Smooth muscle cell of the brain vasculature (primary cell): ENCODE measurements around the gene TAOK1.
A peak's percentile ranks its signal among the peaks of the same experiment; 100 is the strongest.
"Not testable (repeated sequence)": the region's sequence is repeated elsewhere in the genome, so short reads cannot be mapped to it uniquely, and the experiment has no call there.

Experiments
- DNase-seq: peaks from one replicate; pipeline ENCODE4 v3.0.0-alpha.2; 2012; ENCODE audit warnings: low read depth, low spot score

TAOK1 gene

DNA sequence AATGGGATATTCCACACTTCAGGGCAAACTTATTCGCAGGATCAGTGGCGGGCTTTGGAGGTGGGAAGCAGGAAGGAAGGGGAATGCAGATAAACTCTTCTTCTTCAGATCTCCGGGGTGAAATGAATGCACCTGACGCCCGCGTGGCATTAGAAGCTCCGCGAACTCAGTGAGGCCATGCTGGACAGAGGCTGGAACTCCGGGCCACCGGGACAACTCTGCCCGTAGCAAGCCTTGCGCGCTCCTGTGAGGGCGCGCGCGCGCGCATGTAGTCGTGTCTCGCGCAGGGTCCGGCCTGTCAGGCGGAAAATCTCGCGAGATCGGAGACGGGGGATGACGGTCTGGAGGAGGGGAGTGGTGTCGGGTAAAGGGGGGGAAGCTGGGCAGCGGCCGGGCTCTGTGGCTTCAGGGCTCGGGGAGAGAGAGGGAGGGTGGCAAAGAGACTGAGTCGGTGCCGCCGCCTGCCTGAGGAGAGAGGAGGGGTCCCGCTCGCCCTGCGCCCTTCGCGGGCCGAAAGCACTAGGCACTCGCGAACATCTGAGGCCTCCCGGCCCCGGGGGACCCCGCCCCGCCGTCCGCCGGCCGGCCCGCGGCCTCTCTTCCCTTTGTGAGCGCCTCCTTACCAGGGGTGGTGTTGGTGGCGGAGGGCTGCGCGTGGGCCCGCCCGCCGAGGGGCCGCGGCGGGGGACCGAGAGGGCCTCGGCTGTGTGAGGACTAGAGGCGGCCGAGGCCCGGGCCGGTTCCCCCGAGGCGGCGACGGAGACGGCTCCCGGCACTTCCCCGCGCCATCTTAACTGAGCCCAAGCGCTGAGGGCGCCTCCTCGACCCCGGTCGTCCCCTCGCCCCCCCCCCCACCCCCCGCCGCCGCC, at the start of gene TAOK1:
TSS of gene TAOK1 (plus strand) at position 382 of the 869 bp plus-strand sequence. CDS start 61,186 bp downstream, outside the sequence.
- DNase-seq, result peak; percentile 97

DNA sequence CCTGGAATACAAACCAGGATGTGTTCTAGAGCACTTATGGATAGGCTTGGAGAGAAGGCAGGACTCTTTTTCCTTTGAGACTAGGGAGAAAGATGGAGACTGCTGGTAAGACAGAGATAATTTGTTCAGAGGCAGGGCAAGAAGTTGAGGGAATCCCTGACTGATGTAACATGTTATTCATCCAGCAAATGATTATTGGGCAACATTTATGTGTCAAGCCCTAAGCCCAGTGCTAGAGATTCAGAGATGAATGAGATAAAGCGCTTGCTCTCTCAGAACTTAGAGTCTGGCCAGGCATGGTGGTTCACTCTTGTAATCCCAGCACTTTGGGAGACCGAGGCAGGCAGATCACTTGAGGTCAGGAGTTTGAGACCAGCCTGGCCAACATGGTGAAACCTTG, 48.4 kb upstream of the TAOK1 start:
- no peak for DNase-seq

DNA sequence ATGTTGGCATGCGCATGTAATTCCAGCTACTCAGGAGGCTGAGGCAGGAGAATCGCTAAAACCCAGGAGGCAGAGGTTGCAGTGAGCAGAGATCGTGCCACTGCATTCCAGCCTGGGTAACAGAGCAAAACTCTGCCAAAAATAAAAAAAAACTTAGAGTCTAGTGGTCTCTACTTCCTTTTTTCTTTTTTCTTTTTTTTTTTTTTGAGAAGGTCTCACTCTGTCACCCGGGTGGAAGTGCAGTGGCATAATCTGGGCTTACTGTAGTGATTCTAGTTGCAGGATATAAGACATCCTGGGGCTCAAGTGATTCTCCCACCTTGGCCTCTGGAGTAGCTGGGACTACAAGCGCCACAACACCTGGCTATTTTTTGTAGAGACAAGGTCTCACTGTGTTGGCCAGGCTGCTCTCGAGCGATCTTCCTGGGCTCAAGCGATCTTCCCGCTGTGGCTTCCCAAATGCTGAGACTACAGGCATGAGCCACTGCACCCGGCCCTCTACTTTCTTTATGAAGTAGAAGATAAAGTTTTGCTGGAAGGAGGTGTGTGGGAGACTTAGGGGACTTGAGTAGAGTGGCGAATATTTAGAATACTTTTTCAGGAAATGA, 47.9 kb upstream of the TAOK1 start:
- DNase-seq, result no peak

DNA sequence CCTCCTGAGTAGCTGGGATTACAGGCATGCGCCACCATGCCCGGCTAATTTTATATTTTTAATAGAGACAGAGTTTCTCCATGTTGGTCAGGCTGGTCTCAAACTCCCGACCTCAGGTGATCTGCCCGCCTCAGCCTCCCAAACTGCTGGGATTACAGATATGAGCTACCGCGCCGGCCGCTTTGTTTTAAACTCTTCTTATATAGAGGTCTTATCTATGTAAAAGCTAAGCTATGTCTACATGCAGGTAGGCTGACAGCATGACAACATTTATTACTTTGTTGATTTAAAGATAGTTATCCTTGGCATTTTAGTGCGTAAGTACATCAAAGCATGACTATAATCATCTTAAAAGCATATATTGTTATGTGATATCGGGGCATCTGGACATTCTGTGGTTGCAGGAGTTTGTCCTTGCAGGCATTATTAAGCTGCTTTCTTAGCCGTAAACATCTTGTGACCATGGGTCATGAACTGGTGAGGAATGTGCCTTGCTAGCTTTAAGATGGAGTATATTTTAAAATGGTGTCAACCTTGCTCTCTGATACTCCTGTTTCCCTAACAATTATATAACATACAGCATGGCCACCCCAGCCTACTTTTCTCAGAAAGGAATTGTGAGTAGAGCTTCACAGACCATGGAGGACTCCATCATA, 45.8 kb upstream of the TAOK1 start:
- no peak for DNase-seq

DNA sequence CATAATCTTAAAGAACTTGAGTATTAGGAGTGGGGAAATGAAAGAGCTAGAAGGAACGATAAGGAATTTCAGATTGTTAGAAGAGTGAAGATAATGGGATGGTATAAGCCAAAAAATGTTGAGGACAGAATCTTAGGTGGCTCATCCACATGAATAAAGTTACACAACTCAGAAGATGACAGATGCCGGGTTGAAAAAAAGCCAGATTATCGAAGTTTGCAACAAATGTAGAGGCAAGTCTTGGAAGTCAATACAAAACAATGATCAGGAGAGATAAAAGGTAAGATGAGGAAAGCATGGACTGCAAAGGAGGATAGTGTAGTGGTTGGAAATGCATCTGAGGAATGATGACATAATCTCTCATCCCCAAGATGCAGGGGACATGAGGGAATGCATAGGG, 45.1 kb upstream of the TAOK1 start:
- DNase-seq, result no peak

DNA sequence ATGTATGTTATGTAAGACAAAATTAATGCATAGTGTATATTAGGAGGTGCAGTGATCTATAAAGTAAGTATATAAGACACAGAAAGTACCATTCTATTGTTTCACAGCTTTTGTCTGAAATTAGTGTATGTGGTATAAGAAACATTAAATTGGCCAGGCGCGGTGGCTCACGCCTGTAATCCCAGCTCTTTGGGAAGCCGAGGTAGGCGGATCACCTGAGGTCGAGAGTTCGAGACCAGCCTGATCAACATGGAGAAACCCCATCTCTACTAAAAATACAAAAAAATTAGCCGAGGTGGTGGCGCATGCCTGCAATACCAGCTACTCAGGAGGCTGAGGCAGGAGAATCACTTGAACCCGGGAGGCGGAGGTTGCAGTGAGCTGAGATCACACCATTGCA, 44.7 kb upstream of the TAOK1 start:
- DNase-seq, result not testable (repeated sequence)

DNA sequence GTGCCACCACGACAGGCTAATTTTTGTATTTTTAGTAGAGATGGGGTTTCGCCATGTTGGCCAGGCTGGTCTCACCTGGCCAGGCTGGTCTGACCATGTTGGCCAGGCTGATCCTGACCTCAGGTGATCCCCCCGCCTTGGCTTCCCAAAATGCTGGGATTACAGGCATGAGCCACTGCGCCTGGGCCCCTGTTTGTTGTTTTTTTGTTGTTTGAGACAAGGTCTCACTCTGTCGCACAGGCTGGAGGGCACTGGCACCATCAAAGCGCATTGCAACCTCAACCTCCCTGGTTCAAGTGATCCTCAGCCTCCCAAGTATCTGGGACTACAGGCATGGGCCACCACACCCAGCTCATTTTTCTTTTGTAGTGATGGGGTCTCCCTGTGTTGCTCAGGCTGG, 43.7 kb upstream of the TAOK1 start:
- no peak for DNase-seq

DNA sequence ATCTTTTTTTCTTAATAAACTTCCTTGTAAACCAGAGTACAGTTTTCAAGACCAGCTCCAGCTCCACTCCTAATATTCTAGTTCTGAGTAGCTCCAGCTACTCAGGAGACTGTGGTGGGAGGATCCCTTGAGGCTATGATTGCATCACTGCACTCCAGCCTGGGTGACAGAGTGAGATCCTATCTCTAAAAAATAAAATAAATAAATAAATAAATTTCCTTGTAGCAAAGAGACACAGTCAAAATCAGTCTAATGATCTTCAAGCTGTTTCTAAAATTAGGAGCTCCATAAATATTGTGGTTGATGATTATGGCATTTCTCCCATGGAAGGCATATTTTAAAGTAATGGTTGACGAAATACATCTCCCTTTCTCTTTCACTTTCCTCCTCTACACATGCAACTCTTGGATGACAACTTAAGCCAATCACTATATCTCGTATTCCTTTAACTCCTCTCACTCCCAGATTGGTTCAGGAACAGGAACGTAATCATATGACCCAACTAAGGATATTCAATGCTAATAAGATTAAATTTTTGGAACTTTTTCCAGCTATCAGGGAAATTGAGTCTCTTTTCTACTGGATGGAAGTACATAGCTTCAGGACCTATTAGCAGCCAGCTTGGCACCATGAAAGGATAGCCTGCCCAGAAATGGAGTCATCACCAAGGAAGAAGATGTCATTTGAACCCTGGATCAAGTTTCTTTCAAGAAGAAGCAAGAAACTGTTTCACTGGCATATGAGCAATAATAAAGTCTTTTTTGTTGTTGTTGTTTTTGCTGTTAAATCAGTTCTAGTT, 42.1 kb upstream of the TAOK1 start:
- DNase-seq, result no peak

DNA sequence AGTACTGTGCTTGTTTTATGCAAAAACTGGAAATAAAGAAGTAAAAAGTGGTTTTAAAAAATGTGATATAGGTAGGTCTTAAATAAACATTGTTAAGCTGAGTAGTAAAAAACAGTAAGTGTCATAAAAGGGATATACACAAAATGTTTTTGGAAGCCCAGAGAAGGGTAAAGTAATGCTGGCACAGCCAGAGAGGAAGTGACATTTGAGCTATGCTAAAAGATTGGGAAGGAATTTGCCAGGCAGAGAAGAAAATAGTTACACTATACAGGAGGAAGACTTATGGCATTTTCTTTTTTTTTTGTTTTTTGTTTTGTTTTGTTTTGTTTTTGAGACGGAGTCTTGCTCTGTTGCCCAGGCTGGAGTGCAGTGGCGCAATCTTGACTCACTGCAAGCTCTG, 40.8 kb upstream of the TAOK1 start:
- DNase-seq, result no peak

DNA sequence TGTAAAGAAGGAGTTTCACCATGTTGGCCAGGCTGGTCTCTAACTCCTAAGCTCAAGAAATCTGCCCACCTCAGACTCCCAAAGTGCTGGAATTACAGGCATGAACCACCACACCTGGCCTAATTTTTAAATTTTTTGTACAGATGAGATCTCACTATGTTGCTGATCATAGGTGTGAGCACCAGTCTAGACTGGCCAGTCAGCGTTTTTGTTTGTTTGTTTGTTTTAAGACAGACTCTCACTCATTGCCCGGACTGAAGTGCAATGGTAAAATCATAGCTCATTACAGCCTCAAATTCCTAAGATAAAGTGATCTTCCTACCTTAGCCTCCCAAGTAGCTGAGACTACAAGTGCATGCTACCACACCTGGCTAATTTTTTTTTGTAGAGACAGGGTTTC, 38.0 kb upstream of the TAOK1 start:
- no peak for DNase-seq

DNA sequence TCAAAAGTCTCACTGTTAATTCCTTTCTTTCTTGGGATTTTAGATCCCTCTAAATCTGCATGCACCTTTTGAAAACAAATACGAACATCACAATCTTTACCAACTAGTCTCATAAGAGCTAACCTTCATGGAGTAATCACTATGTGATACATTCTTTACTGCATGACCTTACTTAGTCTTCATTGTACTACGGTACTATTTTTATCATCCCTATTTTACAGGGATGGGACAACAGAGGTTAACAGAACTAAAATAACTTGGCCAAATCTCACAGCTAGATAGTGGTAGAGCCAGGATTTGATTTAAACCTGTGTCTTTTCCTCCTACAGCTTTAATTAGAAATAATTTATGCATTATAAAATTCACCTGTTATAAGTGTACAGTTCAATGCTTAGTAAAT, 32.9 kb upstream of the TAOK1 start:
- no peak for DNase-seq

DNA sequence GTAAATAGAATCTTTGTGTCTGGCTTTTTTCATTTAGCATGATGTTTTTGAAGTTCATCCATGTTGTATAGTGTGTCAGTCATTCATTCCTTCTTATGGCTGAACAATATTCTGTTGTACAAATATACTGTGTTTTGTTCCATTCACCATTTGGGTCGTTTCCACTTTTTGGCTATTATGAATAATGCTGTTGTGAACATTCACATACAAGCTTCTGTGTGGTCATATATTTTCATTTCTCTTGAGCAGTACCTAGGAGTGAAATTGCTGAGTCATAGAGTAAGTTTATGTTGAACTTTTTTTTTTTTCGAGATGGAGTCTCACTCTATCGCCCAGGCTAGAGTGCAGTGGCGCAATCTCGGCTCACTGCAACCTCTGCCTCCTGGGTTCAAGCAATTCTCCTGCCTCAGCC, 32.3 kb upstream of the TAOK1 start:
- no peak for DNase-seq

DNA sequence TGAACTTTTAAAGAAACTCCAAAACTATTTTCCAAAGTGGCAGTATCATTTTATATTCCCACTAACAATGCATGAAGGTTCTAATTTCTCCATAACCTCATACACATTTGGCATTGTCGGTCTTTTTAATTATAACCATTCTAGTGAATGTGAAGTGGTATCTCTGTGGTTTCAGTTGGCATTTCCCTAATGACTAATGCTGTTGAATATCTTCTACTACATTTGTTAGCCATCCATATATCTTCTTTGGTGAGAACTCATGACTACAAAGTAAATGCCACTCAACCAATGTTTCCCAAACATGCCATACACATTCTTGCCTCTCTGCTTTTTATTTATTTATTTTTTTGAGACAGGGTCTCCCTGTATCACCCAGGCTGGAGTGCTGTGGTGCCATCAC, 31.7 kb upstream of the TAOK1 start:
- no peak for DNase-seq

DNA sequence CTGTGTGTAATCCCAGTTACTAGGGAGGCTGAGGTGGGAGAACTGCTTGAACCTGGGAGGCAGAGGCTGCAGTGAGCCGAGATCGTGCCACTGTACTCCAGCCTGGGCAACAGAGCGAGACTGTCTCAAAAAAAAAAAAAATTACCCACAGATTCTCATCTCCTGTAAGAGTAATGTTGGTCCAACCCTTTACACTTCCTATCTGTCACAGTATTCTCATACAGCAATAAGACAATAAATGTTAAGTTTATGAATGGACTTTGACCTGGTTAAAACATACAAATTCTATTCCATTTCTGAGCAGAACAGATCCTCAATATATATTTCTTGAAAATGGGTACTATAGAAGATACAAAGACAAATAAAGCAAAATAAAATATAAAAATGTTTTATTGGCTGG, 30.4 kb upstream of the TAOK1 start:
- no peak for DNase-seq

DNA sequence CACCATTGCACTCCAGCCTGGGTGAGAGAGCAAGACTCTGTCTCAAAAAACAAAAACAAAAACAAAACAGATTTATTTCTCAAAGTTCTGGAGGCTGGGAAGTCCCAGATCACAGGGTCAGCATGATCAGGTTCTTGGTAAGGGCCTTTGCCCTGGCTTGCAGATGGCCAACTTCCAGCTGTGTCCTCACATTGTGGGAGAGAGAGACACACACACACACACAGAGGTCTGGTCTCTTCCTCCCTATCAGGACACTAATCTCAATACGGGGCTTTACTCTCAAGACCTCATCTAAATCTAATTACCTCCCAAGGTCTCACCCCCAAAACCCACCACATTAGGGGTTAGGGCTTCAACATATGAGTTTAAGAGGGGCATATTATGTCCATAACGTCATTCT, 26.4 kb upstream of the TAOK1 start:
- DNase-seq, result no peak

DNA sequence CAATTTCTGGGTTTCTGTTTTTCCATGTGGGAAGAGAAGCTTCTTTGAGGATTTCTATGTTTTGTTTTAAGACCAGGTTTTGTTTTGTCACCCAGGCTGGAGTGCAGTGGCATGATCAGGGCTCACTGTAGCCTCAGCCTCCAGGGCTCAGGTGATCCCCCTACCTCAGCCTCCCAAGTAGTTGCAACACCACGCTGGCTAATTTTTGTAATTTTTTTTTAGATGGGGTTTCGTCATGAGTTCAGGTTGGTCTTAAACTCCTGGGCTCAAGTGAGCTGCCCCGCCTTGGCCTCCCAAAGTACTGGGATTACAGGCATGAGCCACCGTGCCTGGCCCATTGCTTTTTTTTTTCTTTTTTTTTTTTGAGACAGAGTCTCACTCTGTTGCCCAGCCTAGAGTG, 25.5 kb upstream of the TAOK1 start:
- no peak for DNase-seq

DNA sequence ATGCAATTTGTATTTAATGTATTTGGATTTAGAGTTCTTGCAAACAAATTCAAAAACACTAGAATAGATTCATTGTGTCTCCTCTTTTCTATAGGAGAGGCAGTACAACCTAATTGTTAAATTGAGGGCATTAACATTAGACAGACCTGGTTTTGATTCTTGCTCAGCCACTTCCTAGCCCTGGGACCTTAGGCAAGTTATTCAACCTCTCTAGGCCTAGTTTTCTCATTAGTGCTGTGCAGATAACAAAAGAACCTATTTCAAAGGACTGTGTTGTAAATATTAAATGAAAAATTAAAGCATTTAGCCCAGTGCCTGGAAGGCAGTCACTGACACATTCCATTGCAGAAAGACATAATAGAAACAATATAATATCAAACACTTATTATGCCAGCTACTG, 22.0 kb upstream of the TAOK1 start:
- no peak for DNase-seq

DNA sequence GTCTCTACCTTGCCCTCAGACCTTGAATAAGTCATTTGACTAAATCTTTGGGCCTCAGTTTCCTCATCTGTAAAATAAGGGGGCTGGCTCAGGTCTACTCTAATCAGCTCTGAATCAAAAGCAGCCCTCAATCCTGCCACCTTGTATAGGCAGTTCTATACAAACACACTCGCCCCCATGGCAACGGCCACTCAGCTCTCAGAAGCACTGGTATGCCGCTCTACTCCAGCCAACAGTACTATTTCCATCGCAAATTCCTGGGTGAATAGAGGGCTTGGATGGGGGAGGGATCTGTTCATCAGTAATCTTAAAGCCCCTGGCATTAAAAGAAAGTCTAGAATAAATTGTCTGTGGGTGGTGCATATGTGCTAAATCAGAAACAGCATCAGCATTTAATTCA, 21.2 kb upstream of the TAOK1 start:
- no peak for DNase-seq

DNA sequence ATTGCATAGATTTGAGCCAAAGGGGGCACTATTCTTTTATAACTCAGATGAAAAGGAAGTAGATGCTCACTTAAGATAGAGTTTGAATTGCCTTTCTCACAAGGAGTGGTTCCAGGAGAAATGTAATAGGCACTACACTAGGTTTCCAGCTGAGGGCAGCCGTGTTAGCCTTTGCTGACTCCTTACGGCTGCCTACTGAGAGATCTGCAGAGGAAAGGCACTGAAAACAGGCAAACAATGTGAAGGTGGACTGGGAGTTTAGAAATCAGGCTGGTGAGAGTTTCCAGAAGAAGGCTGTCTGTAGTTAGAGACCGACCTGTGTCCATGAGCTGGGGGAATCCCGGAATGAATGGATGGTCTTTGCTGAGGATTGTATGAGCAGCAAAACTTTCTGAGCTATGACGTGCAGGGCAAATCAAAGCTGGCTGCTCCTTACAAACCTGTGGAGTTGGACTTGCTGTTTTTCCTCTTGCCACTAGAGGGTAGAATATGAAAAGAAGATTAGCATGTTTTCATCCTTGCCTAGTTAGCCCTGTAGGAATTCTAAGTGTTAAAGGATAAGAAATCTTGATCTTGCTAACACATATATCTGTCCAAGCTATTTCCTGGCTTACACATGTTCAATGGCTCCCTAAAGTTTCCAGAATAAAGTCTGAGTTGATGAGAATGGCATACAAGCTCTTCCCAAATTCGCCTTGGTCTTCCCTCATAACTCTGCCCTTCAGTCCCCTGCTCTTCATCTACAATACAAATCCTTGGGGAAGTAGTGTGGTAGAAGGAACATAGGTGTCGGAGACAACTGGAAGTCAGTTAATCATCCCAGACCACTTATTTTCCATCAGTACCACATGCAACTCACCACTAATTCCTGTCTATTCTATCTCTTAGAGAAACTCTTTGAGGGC, 20.1 kb upstream of the TAOK1 start:
- DNase-seq, result peak; percentile 59

DNA sequence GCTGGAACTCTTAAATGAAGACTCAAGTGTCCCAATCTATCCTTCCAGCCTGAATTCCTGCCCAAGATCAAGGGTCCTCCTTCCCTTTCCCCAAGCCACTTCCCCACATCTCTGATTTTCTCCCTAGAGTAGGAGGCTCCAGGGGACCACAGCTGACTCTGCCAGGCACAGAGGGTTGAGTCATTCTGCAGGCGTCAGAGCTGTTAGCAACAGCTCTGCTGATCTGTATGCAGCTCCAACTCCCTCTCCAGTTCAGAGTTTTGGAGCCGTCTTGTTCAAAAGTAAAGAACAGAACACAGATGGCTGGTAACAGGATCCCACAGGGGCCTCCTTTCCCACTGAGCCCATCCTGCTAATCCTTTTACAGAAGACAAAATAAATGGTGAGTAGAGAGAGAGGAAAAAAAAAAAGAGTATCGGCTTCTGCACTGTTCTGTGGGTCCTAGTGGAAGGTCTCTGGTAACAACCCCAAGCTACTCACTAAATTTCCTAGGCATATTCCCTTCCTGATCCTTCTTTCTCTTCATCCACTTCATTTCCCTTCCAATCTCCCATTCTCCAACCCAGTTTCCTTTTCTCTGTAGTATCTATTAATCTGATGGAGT, 13.4 kb upstream of the TAOK1 start:
- DNase-seq, result peak; percentile 65

DNA sequence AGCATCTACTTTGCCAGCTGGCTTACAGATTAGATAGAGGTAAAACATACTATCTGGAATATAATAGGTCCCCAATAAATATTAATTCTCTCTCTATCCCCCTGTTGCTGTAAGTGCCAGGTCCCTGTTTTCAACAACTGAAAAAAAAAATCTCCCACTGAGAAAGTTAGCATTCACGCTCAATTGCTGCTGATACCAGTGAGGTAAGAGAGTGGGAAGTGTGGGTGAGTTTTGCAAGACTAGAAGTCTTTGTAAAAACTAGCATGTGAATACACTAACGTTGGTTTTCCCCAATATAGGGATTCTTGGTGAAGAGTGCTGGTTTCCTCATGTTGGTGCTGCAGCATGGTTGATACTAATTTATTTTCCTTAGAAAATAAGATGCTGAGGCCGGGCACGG, 11.7 kb upstream of the TAOK1 start:
- DNase-seq, result no peak
